Tibial artery (tissue), 4 donors: ENCODE measurements around the gene VPS13C.

Experiments used
- DNase-seq, 2 donors: peaks; one replicate each; pipeline ENCODE4 v3.0.0-alpha.2; 2019
- H3K27ac ChIP-seq, 2 donors: fragments of 200-600 bp; sonication (generic) in 1 of 2; 1 replicate in 1 of 2; 2 replicates in 1 of 2; pipeline ENCODE4 v1.5.1; 2018 to 2019; ENCODE audit warnings: mild to moderate bottlenecking in 1 of 2
- H3K27me3 ChIP-seq, 2 donors: fragments of 200-600 bp; sonication (generic) in 1 of 2; one replicate each; pipeline versions ENCODE4 v1.5.1 to v1.6.0; 2016 to 2019
- H3K36me3 ChIP-seq, 3 donors: fragments of 200-600 bp; sonication (generic) in 2 of 3; one replicate each; pipeline ENCODE4 v1.5.1; 2016 to 2019; ENCODE audit warnings: mild to moderate bottlenecking in 2 of 3
- H3K4me1 ChIP-seq, 4 donors: fragments of 200-600 bp; sonication (generic) in 2 of 4; 1 replicate in 3 of 4; 2 replicates in 1 of 4; pipeline ENCODE4 v1.5.1; 2016 to 2019
- H3K4me3 ChIP-seq, 2 donors: fragments of 200-600 bp; sonication (generic) in 1 of 2; 1 replicate in 1 of 2; 2 replicates in 1 of 2; pipeline ENCODE4 v1.5.1; 2018 to 2019; ENCODE audit warnings: mild to moderate bottlenecking in 2 of 2
- H3K9me3 ChIP-seq, 3 donors: fragments of 200-600 bp; sonication (generic) in 1 of 3; one replicate each; pipeline ENCODE4 v1.5.1; 2016 to 2019
- intact Hi-C: fragments of 100-400 bp; cut with DNase I; formaldehyde crosslinking; loops from one replicate; pipeline ENCODE4 v1.15.0; 2023; ENCODE audit warnings: low total_unique reads
- TF ChIP-seq, protein P1 (sequence below), 2 experiments: fragments of 200-600 bp in 1 of 2; fragments of 450-650 bp in 1 of 2; IDR thresholded peaks; one replicate each; pipeline ENCODE4 v1.5.1; 2017 to 2019; ENCODE audit warnings: antibody characterized with exemption in 2 of 2, mild to moderate bottlenecking in 1 of 2, moderate library complexity in 1 of 2

Gene VPS13C

DNA sequence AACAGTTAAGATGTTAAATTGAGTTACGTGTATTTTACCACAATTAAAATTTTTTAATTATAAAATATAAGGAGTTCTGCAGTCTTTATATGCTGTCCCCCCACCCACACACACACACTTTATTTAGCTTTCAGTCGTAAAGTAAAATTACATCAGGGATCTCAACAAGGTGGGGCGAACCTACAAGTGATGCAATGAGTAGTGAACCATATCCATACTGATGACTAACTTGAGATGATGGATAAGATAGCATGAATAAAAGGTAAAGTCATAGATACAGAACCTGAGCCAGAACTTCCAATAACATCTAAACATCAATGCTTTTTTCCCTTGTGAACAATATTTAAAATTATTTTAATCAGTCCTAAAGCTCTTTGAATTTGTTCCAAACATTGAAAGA, 77.2 kb downstream of the VPS13C start:
- H3K36me3 ChIP-seq = peaks cover 35 to 50% (median 42%) of the 10 kb centered on the region in 3 donors
- H3K4me1 ChIP-seq = peaks cover 0 to 5% (median 1%) of the 10 kb centered on the region in 4 donors
- DNase-seq = no peak
- H3K27me3 ChIP-seq = no peaks in the 10 kb centered on the region
- no peak overlapping the region for H3K4me3 ChIP-seq
- no peaks in the 10 kb centered on the region for H3K9me3 ChIP-seq
- TF ChIP-seq, protein P1, sequence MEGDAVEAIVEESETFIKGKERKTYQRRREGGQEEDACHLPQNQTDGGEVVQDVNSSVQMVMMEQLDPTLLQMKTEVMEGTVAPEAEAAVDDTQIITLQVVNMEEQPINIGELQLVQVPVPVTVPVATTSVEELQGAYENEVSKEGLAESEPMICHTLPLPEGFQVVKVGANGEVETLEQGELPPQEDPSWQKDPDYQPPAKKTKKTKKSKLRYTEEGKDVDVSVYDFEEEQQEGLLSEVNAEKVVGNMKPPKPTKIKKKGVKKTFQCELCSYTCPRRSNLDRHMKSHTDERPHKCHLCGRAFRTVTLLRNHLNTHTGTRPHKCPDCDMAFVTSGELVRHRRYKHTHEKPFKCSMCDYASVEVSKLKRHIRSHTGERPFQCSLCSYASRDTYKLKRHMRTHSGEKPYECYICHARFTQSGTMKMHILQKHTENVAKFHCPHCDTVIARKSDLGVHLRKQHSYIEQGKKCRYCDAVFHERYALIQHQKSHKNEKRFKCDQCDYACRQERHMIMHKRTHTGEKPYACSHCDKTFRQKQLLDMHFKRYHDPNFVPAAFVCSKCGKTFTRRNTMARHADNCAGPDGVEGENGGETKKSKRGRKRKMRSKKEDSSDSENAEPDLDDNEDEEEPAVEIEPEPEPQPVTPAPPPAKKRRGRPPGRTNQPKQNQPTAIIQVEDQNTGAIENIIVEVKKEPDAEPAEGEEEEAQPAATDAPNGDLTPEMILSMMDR (IDR thresholded peaks at IDR 0.05) = no peak
- H3K27ac ChIP-seq = no peak overlapping the region
- intact Hi-C loops = no loop called here

DNA sequence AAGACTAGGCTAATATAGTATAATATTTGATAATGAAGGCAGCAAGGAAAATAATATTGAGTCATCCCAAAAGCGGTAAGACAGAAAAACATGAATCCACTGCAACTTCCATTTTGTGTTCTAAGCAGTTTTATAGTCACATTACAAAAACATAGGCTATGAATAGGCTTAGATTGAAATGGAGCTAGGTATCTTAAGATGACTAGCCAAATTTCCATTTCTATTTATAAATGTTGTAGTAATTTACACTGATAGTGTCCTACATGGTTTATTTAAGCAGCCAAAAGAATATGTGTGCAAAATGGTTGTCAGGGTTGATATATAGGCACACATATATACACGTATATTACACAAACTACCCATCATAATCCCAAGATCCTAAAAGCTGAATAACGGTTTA, 82.0 kb downstream of the VPS13C start:
- H3K27ac ChIP-seq = no peak overlapping the region
- TF ChIP-seq, protein P1 (IDR thresholded peaks at IDR 0.05) = no peak
- no peak overlapping the region for H3K4me3 ChIP-seq
- no peaks in the 10 kb centered on the region for H3K4me1 ChIP-seq
- intact Hi-C loops = no loop called here
- DNase-seq = no peak
- H3K9me3 ChIP-seq = no peaks in the 10 kb centered on the region
- no peaks in the 10 kb centered on the region for H3K27me3 ChIP-seq
- peaks cover 30 to 46% (median 34%) of the 10 kb centered on the region in 3 donors for H3K36me3 ChIP-seq

- Histone ChIP-seq H3K4me3 (no peak overlapping the region), H3K9me3 (no peaks in the 10 kb centered on the region), H3K4me1 (no peaks in the 10 kb centered on the region), H3K36me3 (peaks cover 42 to 54% (median 47%) of the 10 kb centered on the region in 3 donors), H3K27ac (no peak overlapping the region), H3K27me3 (no peaks in the 10 kb centered on the region)
- no peak for DNase-seq
- intact Hi-C loops = no loop called here
- TF ChIP-seq, protein P1 (IDR thresholded peaks at IDR 0.05) = no peak
These were observed 85.5 kb downstream of the VPS13C start for GRCh38 chr15:61974759-61975158.

GRCh38 chr15:61974118-61974517, 86.1 kb downstream of the VPS13C start:
- Histone ChIP-seq H3K4me3 (no peak overlapping the region), H3K4me1 (no peaks in the 10 kb centered on the region), H3K9me3 (no peaks in the 10 kb centered on the region), H3K36me3 (peaks cover 39 to 59% (median 46%) of the 10 kb centered on the region in 3 donors), H3K27me3 (no peaks in the 10 kb centered on the region), H3K27ac (no peak overlapping the region)
- intact Hi-C loops = no loop called here
- TF ChIP-seq, protein P1 (IDR thresholded peaks at IDR 0.05) = no peak
- DNase-seq = no peak

DNA sequence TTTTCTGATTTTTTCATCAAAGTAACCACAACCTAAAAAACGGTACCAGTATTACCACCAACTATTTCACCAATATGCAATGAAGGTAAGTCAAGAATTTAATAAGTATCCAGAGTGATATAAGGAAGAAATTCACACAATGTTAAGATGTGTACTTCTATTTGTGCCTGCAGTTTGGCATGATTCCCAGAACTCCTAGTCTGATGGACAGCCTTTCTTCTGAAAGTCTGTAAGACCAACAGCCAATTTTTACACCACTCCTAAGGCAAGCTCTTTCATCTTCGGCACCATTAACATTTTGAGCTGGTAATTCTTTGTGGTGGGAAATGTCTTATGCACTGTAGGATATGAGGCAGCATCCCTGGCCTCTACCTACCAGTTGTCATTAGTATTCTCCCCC, 108.3 kb downstream of the VPS13C start:
- intact Hi-C loops = no loop called here
- Histone ChIP-seq H3K9me3 (no peaks in the 10 kb centered on the region), H3K27ac (no peak overlapping the region), H3K4me3 (no peak overlapping the region), H3K4me1 (no peaks in the 10 kb centered on the region), H3K36me3 (peaks cover 24 to 52% (median 40%) of the 10 kb centered on the region in 3 donors), H3K27me3 (no peaks in the 10 kb centered on the region)
- DNase-seq = no peak
- TF ChIP-seq, protein P1 (IDR thresholded peaks at IDR 0.05) = no peak

GRCh38 chr15:61946778-61947177, 113.5 kb downstream of the VPS13C start:
- no peaks in the 10 kb centered on the region for H3K9me3 ChIP-seq
- H3K4me1 ChIP-seq = no peaks in the 10 kb centered on the region
- peaks cover 42 to 51% (median 46%) of the 10 kb centered on the region in 3 donors for H3K36me3 ChIP-seq
- DNase-seq = no peak
- H3K27me3 ChIP-seq = no peaks in the 10 kb centered on the region
- TF ChIP-seq, protein P1 (IDR thresholded peaks at IDR 0.05) = no peak
- H3K4me3 ChIP-seq = no peak overlapping the region
- H3K27ac ChIP-seq = no peak overlapping the region
- intact Hi-C loops = no loop called here
